Lung (tissue), 12 donors: Measurements from ENCODE around the gene STK11IP. TPM values are rescaled to one million over a fixed set of nuclear protein-coding genes. Genes with fewer than 3 reads are reported as not detected.

ENCODE experiments used
- ATAC-seq: fragments of 200-7000 bp; cut with Tn5 transposase; one replicate; pipeline ENCODE4 v1.9.1; 2020; ENCODE audit warnings: moderate number of reproducible peaks; ENCODE audit not compliant: insufficient read depth, low FRiP score
- DNase-seq, 3 donors: peaks; one replicate each; pipeline ENCODE4 v3.0.0-alpha.2; 2013 to 2017
- H3K27ac ChIP-seq, 2 donors: one replicate each; pipeline ENCODE4 v1.5.1; 2013; ENCODE audit warnings: mild to moderate bottlenecking in 2 of 2, moderate library complexity in 2 of 2, control low read depth in 1 of 2, inconsistent platforms in 1 of 2, low read depth in 1 of 2, low read length in 1 of 2
- H3K27me3 ChIP-seq, 3 donors: one replicate each; pipeline ENCODE4 v1.5.1; 2013; ENCODE audit warnings: low read length in 2 of 3; ENCODE audit not compliant: control insufficient read depth in 3 of 3, insufficient read depth in 3 of 3
- H3K36me3 ChIP-seq, 4 donors: one replicate each; pipeline ENCODE4 v1.5.1; 2013; ENCODE audit warnings: low read length in 4 of 4, mild to moderate bottlenecking in 1 of 4, moderate library complexity in 1 of 4; ENCODE audit not compliant: control insufficient read depth in 4 of 4, insufficient read depth in 4 of 4
- H3K4me1 ChIP-seq, 5 donors: one replicate each; pipeline ENCODE4 v1.5.1; 2013; ENCODE audit warnings: low read length in 5 of 5, mild to moderate bottlenecking in 2 of 5, moderate library complexity in 1 of 5; ENCODE audit not compliant: control insufficient read depth in 5 of 5, insufficient read depth in 5 of 5
- H3K4me3 ChIP-seq: one replicate; pipeline ENCODE4 v1.5.1; 2013; ENCODE audit warnings: mild to moderate bottlenecking, control low read depth, moderate library complexity
- H3K9ac ChIP-seq, 2 donors: one replicate each; pipeline ENCODE4 v1.5.1; 2013; ENCODE audit warnings: low read length in 2 of 2, control low read depth in 1 of 2; ENCODE audit not compliant: insufficient read depth in 1 of 2
- H3K9me3 ChIP-seq, 4 donors: one replicate each; pipeline ENCODE4 v1.5.1; 2013; ENCODE audit warnings: low read length in 3 of 4, mild to moderate bottlenecking in 1 of 4, moderate library complexity in 1 of 4; ENCODE audit not compliant: control insufficient read depth in 4 of 4, insufficient read depth in 3 of 4
- CTCF ChIP-seq: IDR thresholded peaks from 2 replicates; pipeline ENCODE4 v1.5.1; 2012; ENCODE audit warnings: mild to moderate bottlenecking; ENCODE audit errors: control extremely low read depth, extremely low read depth
- WGBS, 2 donors: extraction: QIAGEN DNeasy Blood & Tissue Kit; methylation state at CpG; one replicate each; pipeline ENCODE4 v1.1.7; 2013; 5-methylcytosine and 5-hydroxymethylcytosine counted together
- polyA plus RNA-seq, 2 donors: library from polyadenylated mRNA; stranded (reverse); fragments of 200-250 nt; gene quantifications; one replicate each; pipeline ENCODE4 v1.2.1, GENCODE V29; 2013
- total RNA-seq, 2 donors: library from RNA; depleted of rRNA in 1 of 2; stranded (reverse); fragments of >200 nt in 1 of 2; gene quantifications; one replicate each; pipeline ENCODE4 v1.2.1, GENCODE V29; 2014 to 2021
- donor health status: control.
- donor health status: control.
- donor health status: Bipolar disorder and iron deficiency.
- donor health status: healthy.
- donor health status: DM: yes; HTN: yes; CAD: no.

Gene STK11IP
- total and polyA plus RNA-seq, 4 donors: 21.5 to 46.0 (median 23.1) TPM

- WGBS, 2 donors: 14 to 16% methylated on average over 19 of the region's 19 CpGs
- Histone ChIP-seq H3K9me3 (no peaks in the 10 kb centered on the region), H3K27me3 (no peaks in the 10 kb centered on the region), H3K9ac (peak overlapping the region; percentile 83 to 85), H3K4me3 (peak overlapping the region; percentile 52), H3K27ac (peak overlapping the region; percentile 92 to 93), H3K4me1 (peaks cover 0 to 42% (median 14%) of the 10 kb centered on the region in 5 donors), H3K36me3 (peaks cover 3 to 13% (median 10%) of the 10 kb centered on the region in 4 donors)
- DNase-seq (no peak), ATAC-seq (no peak)
- TF ChIP-seq CTCF: no peak
Measured at GRCh38 chr2:219596954-219597551, 604 bp upstream of the STK11IP start.

- WGBS, 2 donors: 27 to 41% methylated on average over 9 of the region's 9 CpGs
- DNase-seq: no peak
Measured at GRCh38 chr2:219598308-219599078, 836 bp downstream of the STK11IP start.

GRCh38 chr2:219603771-219604170 lies 6.1 kb downstream of the STK11IP start:
- Histone ChIP-seq H3K4me3 (no peak overlapping the region), H3K9me3 (no peaks in the 10 kb centered on the region), H3K36me3 (peaks cover 7 to 47% (median 33%) of the 10 kb centered on the region in 4 donors), H3K4me1 (no peaks in the 10 kb centered on the region), H3K27me3 (no peaks in the 10 kb centered on the region), H3K27ac (no peak overlapping the region), H3K9ac (no peak overlapping the region)
- DNase-seq (no peak), ATAC-seq (no peak)
- TF ChIP-seq CTCF: no peak
- WGBS, 2 donors: 30 to 69% methylated on average over 5 of the region's 5 CpGs

More at GRCh38 chr2:219598308-219599078, 836 bp downstream of the STK11IP start:
- peak overlapping the region; percentile 52 for H3K4me3 ChIP-seq
- H3K4me1 ChIP-seq: peaks cover 0 to 32% (median 14%) of the 10 kb centered on the region in 5 donors
- H3K9me3 ChIP-seq: no peaks in the 10 kb centered on the region
- H3K9ac ChIP-seq: peak overlapping the region; percentile 78 to 99
- no peak for ATAC-seq
- H3K27me3 ChIP-seq: no peaks in the 10 kb centered on the region
- no peak for TF ChIP-seq CTCF
- peaks cover 3 to 19% (median 13%) of the 10 kb centered on the region in 4 donors for H3K36me3 ChIP-seq
- peak overlapping the region; percentile 92 to 93 for H3K27ac ChIP-seq
